ENCODE data around the gene RHBDD2.

GRCh38 chr7:75880242-75880641 is 1.4 kb downstream of the RHBDD2 start:
- TF ChIP-seq CTCF (IDR thresholded peaks at IDR 0.05; ENCODE audit: low read depth, low read length, poor library complexity, severe bottlenecking) (no peak), EZH2phosphoT487 (IDR thresholded peaks at IDR 0.05; ENCODE audit: borderline replicate concordance, low read length) (no peak)

Measured in DOHH2 (cell line).